ENCODE results near the gene EFCAB13.
"Not testable (repeated sequence)": the region's sequence is repeated elsewhere in the genome, so short reads cannot be mapped to it uniquely, and the experiment has no call there.

Gene EFCAB13

GRCh38 chr17:47324224-47325020 is 667 bp downstream of the EFCAB13 start:
- DNase-seq (ENCODE audit: low read depth in 3 of 3) = peak in 2 of 3 experiments; percentile 10 to 32

DNA sequence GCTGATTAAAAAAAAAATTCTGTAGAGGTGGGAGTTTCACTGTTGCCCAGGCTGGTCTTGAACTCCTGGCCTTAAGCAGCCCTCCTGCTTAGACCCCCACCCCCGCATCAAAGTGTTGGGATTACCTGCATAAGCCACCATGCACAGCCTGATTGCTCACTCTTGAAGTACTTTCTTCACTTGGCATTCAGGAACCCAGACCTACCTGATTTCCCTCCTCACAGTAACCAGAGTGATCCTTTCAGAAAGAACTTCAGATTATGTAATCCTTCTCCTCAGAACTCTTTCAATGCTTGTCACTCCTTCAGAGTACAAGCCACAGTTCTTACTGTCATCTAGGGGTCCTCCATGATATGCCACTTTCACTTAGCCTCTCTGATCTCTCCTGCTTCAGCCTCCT is 1.4 kb downstream of the EFCAB13 start:
- DNase-seq (ENCODE audit: low read depth in 3 of 3) = no peak

DNA sequence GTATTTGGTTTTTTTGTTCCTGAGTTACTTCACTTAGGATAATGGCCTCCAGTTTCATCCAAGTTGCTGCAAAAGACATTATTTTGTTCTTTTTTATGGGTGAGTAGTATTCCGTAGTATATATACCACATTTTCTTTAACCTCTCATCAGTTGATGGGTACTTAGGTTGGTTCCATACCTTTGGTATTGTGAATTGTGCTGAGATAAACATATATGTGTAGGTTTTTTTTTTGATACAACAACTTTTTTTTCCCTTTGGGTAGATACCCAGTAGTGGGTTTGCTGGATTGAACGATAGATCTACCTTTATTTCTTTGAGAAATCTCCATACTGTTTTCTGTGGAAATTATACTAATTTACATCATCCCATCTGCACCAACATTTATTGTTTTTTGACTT is 6.8 kb downstream of the EFCAB13 start:
- DNase-seq (ENCODE audit: low read depth in 3 of 3) = no peak

GRCh38 chr17:47332287-47332686 is 8.5 kb downstream of the EFCAB13 start:
- no peak for DNase-seq (ENCODE audit: low read depth in 3 of 3)

DNA sequence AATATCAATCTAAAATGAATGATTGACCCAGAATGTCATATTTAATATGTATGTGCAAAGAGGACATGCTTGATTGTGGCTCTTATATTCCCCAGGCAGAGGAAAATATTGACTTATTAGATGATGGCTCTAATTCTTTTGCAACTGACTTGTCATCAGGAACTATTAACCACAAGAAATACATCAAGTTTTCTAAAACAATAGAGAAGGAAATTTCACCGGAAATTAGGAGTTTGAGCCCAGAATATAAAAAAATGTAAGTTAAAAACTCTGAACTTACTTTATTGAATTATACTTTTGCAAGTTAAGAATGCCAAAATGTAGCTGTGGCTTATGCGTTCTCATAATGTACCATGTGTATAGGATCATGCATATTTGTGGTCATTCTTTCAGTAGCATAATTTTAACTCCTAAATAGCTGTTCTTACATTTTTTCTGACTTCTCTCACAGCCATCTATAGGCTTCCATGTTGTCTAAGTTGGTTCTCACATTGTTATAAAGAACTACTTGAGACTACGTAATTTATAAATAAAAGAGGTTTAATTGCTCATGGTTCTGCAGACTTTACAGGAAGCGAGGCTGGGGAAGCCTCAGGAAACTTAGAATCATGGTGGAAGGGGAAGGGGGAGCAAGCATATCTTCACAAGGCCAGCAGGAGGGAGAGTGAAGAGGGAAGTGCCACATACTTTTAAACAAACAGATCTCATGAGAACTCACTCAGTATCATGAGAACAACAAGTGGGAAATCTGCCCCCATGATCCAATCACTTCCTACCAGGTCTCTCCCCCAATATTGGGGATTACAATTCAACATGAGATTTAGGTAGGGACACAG is 11.6 kb downstream of the EFCAB13 start:
- no peak for DNase-seq (ENCODE audit: low read depth in 3 of 3)

DNA sequence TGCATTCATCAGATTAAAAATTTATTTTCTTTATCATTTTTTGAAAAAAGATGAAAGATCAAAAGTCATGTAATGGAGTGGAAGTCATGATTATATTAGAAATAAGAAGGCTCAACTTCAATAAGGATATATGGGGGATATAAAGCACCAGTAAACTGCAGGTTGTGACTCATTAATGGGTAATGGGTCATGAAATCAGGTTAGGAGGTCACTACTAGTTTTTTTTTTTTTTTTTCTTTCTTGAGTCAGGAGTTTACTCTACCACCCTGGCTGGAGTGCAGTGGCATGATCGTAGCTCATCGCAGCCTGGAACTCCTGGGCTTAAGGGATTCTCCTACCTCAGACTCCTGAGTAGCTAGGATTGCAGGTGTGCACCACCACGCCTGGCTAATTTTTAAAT is 14.3 kb downstream of the EFCAB13 start:
- DNase-seq (ENCODE audit: low read depth in 3 of 3) = no peak

DNA sequence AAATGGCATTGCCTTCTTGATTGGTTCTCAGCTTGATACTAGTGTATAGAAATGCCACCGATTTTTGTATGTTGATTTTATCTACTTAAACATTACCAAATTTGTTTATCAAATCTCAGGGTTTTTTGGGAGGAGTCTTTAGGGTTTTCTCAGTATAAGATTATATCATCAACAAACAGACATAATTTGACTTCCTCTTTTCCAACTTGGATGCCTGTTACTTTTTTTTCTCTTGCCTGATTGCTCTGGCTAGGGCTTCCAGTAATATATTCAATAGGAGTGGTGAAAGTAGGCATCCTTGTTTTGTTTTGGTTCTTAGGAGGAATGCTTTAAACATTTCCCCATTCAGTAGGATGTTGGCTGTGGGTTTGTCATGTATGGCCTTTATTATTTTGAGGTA is 29.1 kb downstream of the EFCAB13 start:
- no peak for DNase-seq (ENCODE audit: low read depth in 3 of 3)

GRCh38 chr17:47358652-47359051 is 34.9 kb downstream of the EFCAB13 start:
- DNase-seq (ENCODE audit: low read depth in 3 of 3) = no peak

- no peak for DNase-seq (ENCODE audit: low read depth in 3 of 3)
These were observed 39.4 kb downstream of the EFCAB13 start for GRCh38 chr17:47363171-47363570.

- no peak for DNase-seq (ENCODE audit: low read depth in 3 of 3)
These were observed 43.5 kb downstream of the EFCAB13 start for GRCh38 chr17:47367257-47367656.

GRCh38 chr17:47368262-47368661 is 44.5 kb downstream of the EFCAB13 start:
- no peak for DNase-seq (ENCODE audit: low read depth in 3 of 3)

- not testable (repeated sequence) for DNase-seq (ENCODE audit: low read depth in 3 of 3)
These were observed 47.1 kb downstream of the EFCAB13 start for GRCh38 chr17:47370899-47371298.

- DNase-seq (ENCODE audit: low read depth in 3 of 3) = no peak
These were observed 49.2 kb downstream of the EFCAB13 start for GRCh38 chr17:47373002-47373401.

DNA sequence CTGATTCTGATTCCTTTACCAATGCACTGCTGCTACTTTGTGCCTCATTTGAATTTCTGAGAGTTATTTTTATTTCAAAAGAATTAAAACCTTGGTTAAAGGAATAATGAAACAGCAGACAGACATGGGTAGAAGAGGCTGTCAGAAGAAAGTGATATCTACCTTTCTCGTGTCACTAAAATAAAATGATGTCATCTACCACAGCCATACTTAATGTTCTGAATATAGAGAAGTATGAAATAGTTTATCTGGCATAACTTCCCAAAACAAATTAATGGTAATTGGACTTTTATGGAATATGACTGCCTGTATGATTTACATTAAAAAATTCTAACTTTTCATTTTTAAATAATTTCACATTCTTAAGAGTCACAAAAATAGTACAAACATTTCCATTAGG is 52.5 kb downstream of the EFCAB13 start:
- DNase-seq (ENCODE audit: low read depth in 3 of 3) = no peak

DNA sequence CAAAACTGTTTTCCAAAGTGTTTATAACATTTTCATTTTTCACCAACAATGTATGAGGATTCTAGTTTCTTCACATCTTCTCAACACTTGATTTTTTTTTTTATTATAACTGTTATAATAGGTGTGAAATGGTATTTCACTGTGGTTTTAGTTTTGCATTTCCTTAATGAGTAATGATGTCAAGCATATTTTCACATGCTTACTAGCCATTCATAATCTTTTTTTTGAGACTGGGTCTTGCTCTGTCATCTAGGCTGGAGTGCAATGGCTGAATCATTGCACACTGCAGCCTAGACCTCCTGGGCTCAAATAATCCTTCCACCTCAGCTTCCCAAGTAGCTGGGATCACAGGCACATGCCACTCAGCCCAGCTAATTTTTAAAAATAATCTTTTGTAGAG is 65.1 kb downstream of the EFCAB13 start:
- DNase-seq (ENCODE audit: low read depth in 3 of 3) = no peak

GRCh38 chr17:47397532-47398128 is 73.9 kb downstream of the EFCAB13 start:
- not testable (repeated sequence) for DNase-seq (ENCODE audit: low read depth in 3 of 3)

- DNase-seq (ENCODE audit: low read depth in 3 of 3) = no peak
These were observed 76.6 kb downstream of the EFCAB13 start for GRCh38 chr17:47400333-47400732.

DNA sequence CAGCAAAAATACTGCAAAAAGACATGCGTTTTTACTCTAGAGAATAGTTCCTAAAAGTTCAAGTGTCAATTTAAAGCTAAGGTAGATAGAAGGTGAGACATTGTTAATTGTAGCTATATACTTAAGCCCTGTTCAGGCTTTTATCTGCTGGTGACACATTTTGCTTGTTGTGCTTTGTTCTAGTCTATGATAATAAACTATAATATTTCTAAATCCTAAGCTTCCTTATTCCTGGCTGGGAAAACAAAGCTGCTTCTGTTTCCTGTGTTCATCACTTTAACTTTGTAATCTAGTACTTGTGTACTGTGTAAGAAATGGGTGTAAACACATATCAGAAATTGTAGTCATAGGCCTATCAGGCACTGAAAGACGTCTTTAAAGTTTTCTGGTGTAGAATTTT is 77.3 kb downstream of the EFCAB13 start:
- DNase-seq (ENCODE audit: low read depth in 3 of 3) = no peak

DNA sequence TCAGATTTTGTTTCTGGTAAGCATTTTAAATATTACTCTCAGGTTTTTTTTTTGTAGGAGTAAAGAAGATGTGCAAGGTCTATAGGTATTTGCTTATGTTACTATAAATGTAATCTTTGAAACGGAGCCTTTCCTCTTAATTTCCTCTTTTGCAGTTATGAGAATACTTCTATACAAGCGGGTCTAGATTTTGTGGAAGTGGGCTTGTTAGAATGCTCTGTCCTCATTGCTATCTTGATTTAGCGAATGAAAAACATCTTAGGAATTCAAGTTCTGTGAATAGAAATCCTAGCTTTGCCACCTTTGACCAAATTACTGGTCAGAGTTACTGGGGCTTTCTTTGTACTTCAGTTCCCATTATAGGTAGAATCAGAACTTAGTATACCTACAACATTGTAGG is 80.3 kb downstream of the EFCAB13 start:
- DNase-seq (ENCODE audit: low read depth in 3 of 3) = no peak

DNA sequence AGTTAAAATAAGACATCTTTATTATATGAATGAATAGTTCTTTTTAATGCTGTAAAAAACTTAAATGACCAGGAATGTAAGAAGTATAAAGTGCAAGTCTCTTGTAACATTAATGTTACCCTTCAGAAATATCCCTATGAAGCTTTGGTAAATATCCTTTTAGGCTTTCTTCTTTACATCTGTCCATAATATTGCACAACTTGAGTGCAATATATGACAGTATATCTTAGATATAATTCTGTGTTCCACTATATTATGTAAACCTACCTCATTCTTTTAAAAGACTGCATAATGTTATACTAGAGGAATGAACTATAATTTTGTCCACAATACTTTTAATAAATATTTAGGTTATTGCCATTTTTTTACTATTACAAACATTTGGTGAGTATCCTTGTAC is 81.1 kb downstream of the EFCAB13 start:
- no peak for DNase-seq (ENCODE audit: low read depth in 3 of 3)

DNA sequence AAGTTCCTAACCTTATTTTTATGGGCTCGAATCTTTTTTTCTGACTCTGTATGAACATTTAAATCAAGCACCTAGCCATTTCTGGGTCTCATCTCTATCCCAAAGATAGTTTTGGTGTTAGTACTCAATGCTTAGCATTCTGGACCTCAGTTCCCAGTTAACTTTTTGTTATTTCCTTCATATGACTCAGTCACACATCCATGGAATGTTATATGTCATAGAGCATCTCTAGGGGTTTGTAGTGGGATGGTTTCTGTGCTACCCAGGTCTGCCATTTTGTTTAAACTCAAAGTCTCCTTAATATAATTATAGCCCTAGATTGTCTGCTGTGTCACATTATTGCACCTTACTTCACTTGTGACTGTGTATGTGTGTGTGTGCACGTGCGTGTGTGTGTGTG is 90.1 kb downstream of the EFCAB13 start:
- DNase-seq (ENCODE audit: low read depth in 3 of 3) = no peak

GRCh38 chr17:47414612-47415011 is 90.9 kb downstream of the EFCAB13 start:
- DNase-seq (ENCODE audit: low read depth in 3 of 3) = no peak

Measured in stimulated activated CD4-positive, alpha-beta T cell treated with anti-CD3 and anti-CD28 coated beads, TNF-alpha, amount 100 ng/mL, for 4 hours (primary cell).